Measurements from ENCODE around the gene ATAD3B. TPM values are rescaled to one million over a fixed set of nuclear protein-coding genes. Genes with fewer than 3 reads are reported as not detected.
A peak's percentile ranks its signal among the peaks of the same experiment; 100 is the strongest.
"Not testable (repeated sequence)": the region's sequence is repeated elsewhere in the genome, so short reads cannot be mapped to it uniquely, and the experiment has no call there.

ATAD3B gene
- total RNA-seq, 4 donors from 2014 or later, result 3.5 to 7.1 (median 5.9) TPM

DNA sequence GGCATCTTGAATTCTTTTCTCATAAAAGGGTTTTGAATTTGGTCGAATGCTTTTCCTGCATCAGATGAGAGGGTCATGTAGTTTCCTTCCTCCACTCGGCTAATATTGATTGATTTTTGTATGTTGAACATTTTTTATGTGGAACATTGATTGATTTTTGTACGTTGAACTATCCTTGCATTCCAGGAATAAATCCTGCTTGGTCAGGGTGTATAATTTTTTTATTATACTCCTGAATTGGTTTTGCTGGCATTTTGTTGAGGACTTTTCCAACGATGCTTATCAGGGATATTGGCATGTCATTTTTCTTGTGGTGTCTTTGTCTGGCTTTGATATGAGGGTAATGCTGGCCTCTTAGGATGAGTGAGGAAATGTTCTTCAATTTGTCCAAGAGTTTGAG lies 60.4 kb downstream of the ATAD3B start:
- H3K4me1 ChIP-seq, result peaks cover 14 to 15% of the 10 kb centered on the region in 2 donors
- in situ Hi-C loops (cut with MboI; ENCODE audit: low sequenced_read_pairs in 4 of 4) (no loop called here), intact Hi-C loops (cut with DNase I; ENCODE audit: low total_unique reads) (no loop called here)
- no peaks in the 10 kb centered on the region for H3K27me3 ChIP-seq
- DNase-seq (no peak), ATAC-seq (no peak)
- H3K36me3 ChIP-seq, result peaks cover 0 to 28% of the 10 kb centered on the region in 2 donors
- H3K9me3 ChIP-seq, result no peaks in the 10 kb centered on the region
- no peak overlapping the region for H3K4me3 ChIP-seq
- H3K27ac ChIP-seq, result no peak overlapping the region
- no peak for TF ChIP-seq POLR2A (IDR thresholded peaks at IDR 0.05)
- TF ChIP-seq, protein P1, sequence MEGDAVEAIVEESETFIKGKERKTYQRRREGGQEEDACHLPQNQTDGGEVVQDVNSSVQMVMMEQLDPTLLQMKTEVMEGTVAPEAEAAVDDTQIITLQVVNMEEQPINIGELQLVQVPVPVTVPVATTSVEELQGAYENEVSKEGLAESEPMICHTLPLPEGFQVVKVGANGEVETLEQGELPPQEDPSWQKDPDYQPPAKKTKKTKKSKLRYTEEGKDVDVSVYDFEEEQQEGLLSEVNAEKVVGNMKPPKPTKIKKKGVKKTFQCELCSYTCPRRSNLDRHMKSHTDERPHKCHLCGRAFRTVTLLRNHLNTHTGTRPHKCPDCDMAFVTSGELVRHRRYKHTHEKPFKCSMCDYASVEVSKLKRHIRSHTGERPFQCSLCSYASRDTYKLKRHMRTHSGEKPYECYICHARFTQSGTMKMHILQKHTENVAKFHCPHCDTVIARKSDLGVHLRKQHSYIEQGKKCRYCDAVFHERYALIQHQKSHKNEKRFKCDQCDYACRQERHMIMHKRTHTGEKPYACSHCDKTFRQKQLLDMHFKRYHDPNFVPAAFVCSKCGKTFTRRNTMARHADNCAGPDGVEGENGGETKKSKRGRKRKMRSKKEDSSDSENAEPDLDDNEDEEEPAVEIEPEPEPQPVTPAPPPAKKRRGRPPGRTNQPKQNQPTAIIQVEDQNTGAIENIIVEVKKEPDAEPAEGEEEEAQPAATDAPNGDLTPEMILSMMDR (IDR thresholded peaks at IDR 0.05 in 4 of 5, conservative IDR thresholded peaks at IDR 0.05 in 1 of 5), result no peak

DNA sequence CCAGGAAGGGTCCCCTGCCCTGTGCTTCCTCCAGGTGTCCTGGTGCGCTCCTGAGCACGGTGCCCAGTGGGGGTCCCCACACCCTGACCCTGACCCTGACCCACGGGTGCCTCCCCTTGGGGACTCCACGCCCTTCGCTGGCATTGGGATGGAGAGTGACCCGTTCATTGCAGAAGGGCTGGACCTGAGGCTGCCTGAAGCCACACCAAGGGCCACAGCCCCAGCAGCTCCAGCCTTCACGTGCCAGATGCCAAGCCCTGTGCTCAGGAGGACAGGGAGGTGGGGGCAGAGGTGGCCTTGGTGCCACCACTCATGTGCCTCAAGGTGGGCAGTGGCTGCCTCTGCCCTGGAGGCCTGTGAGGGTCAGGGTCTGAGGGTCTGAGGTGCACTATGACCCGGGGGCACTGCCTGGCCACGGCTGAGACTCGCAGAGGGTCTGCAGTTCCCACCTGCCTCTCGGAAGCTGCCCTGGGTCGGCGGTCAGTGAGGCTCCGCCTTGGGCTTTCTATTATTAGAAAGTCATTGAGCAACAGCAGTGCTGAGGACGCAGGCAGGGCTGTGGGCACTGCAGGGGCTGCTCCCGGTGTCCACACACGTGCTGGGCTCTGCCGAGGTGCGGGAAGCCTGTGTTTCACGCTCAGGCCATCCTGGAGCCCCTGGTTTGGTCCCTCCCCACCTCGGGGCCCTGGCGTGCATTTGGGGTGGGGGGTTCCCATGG lies 61.8 kb downstream of the ATAD3B start:
- H3K4me3 ChIP-seq; in situ Hi-C loops (cut with MboI; ENCODE audit: low sequenced_read_pairs in 4 of 4); H3K27me3 ChIP-seq; H3K9me3 ChIP-seq; intact Hi-C loops (cut with DNase I; ENCODE audit: low total_unique reads): not testable (repeated sequence)
- Histone ChIP-seq H3K4me1 (peaks cover 15 to 16% of the 10 kb centered on the region in 2 donors), H3K36me3 (peaks cover 0 to 14% of the 10 kb centered on the region in 2 donors), H3K27ac (peak overlapping the region; percentile 63 to 82 (median 78))
- ATAC-seq, result peak; percentile 75 to 90
- DNase-seq, result peak in 1 of 2 donors; percentile 69

DNA sequence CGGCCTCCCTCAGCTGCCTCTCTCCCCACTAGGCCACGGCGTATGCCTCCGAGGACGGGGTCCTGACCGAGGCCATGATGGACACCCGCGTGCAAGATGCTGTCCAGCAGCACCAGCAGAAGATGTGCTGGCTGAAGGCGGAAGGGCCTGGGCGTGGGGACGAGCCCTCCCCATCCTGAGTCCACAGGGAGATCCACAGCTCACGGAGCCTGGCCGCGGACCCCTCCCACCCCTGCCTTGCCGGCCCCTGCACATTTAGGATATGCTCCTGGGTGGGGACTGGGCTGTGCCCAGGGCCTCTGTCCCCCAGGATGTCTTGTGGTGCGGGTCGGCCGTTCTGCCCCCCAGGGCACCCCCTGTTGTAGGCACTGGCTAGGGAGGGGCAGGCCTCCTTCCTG lies 62.3 kb downstream of the ATAD3B start:
- H3K4me3 ChIP-seq; H3K27me3 ChIP-seq; H3K36me3 ChIP-seq; H3K9me3 ChIP-seq; in situ Hi-C loops (cut with MboI; ENCODE audit: low sequenced_read_pairs in 4 of 4); DNase-seq; ATAC-seq; intact Hi-C loops (cut with DNase I; ENCODE audit: low total_unique reads): not testable (repeated sequence)
- Histone ChIP-seq H3K27ac (peak overlapping the region in 3 of 4 donors; percentile 74 to 82 (median 82)), H3K4me1 (peaks cover 15 to 18% of the 10 kb centered on the region in 2 donors)

DNA sequence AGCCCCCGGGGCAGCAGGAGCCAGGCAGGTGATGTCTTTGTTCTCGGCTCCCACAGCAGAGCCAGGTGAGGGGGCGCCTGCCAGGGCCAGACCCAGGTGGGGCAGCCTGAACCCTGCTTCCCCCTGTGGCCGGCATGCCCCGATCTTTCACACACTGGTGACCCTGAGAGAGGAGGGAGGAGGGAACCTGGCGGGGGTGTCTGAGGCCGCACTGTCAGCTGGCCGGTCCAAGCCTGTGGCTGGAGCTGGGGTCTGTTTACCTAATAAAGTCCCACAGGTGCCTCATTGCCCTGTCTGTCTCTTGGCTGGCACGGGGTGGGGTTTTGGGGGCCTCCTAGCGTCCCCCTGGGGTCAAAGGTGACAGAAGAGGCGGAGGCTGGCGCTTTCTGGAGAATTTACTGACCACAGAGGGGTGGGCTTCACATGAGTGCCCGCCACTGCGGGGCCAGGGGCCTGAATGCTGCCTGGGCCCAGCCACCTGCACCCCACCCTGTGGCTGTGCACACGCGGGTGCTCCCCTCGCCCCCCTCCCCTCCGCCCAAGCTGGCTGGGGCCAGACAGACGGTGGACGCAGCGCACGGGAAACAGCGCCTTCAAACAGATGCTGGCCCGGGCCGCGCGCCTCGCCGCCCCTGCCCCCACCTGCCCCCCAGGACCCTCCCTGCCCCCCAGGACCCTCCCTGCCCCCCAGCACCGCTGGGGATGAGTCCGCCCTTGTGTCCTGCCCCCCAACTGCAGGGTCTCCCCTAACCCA lies 63.0 kb downstream of the ATAD3B start:
- intact Hi-C loops (cut with DNase I; ENCODE audit: low total_unique reads), result no loop called here
- no peak for ATAC-seq
- Histone ChIP-seq H3K27me3 (no peaks in the 10 kb centered on the region), H3K4me3 (no peak overlapping the region), H3K36me3 (peaks cover 0 to 3% of the 10 kb centered on the region in 2 donors), H3K4me1 (peaks cover 15 to 25% of the 10 kb centered on the region in 2 donors), H3K9me3 (no peaks in the 10 kb centered on the region), H3K27ac (peak overlapping the region in 1 of 4 donors; percentile 82)
- in situ Hi-C loops (cut with MboI; ENCODE audit: low sequenced_read_pairs in 4 of 4), result no loop called here
- no peak for DNase-seq
- TF ChIP-seq POLR2A (IDR thresholded peaks at IDR 0.05), result no peak
- TF ChIP-seq, protein P1 (IDR thresholded peaks at IDR 0.05 in 4 of 5, conservative IDR thresholded peaks at IDR 0.05 in 1 of 5), result no peak

DNA sequence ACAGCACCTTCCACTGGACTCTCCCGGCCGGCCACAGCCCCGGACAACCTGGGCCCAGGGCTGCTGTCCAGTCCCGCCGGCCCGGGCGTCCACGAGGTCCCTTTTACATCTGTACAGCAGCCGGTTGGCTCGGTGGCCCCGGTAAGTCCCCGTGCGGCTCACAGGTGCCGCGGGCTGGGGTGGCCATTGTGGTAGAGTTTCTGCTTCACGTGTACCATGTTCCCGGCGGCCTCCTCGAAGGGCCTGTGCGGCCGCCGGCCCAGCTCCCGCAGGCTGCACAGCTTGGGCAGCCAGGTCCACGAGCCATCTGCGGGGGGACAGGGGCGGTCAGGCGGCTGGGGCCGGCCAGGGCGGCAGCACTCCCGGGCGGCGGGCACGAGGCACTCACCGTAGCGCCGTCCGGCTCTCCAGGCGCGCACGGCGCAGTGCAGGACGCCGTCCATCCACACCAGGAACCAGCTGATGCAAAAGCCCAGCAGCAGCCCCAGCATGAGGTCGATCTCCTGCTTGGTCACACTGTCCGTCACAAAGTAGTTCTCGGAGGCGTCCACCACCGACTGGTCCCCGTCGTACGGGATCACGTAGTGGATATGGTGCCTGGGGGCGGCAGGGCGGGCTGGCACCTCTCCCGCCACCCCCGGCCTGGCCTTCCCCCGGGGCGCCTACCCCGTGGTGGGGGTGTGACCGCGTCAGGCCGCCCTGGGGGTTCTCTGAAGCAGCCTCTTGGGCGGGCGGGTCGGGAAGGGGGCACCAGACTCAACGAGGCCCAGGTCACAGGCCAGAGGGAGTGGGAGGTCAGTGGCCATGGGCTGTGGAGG lies 63.8 kb downstream of the ATAD3B start:
- in situ Hi-C loops (cut with MboI; ENCODE audit: low sequenced_read_pairs in 4 of 4), result no loop called here
- ATAC-seq (no peak), DNase-seq (no peak)
- H3K4me3 ChIP-seq, result no peak overlapping the region
- peaks cover 15 to 27% of the 10 kb centered on the region in 2 donors for H3K4me1 ChIP-seq
- H3K27me3 ChIP-seq, result no peaks in the 10 kb centered on the region
- no peaks in the 10 kb centered on the region for H3K36me3 ChIP-seq
- intact Hi-C loops (cut with DNase I; ENCODE audit: low total_unique reads), result no loop called here
- no peak for TF ChIP-seq POLR2A (IDR thresholded peaks at IDR 0.05)
- TF ChIP-seq, protein P1 (IDR thresholded peaks at IDR 0.05 in 4 of 5, conservative IDR thresholded peaks at IDR 0.05 in 1 of 5), result no peak
- peak overlapping the region in 2 of 4 donors; percentile 41 to 74 for H3K27ac ChIP-seq
- H3K9me3 ChIP-seq, result no peaks in the 10 kb centered on the region
